ENCODE results near the gene ALG10B.
"Not testable (repeated sequence)": the region's sequence is repeated elsewhere in the genome, so short reads cannot be mapped to it uniquely, and the experiment has no call there.

The ALG10B gene

DNA sequence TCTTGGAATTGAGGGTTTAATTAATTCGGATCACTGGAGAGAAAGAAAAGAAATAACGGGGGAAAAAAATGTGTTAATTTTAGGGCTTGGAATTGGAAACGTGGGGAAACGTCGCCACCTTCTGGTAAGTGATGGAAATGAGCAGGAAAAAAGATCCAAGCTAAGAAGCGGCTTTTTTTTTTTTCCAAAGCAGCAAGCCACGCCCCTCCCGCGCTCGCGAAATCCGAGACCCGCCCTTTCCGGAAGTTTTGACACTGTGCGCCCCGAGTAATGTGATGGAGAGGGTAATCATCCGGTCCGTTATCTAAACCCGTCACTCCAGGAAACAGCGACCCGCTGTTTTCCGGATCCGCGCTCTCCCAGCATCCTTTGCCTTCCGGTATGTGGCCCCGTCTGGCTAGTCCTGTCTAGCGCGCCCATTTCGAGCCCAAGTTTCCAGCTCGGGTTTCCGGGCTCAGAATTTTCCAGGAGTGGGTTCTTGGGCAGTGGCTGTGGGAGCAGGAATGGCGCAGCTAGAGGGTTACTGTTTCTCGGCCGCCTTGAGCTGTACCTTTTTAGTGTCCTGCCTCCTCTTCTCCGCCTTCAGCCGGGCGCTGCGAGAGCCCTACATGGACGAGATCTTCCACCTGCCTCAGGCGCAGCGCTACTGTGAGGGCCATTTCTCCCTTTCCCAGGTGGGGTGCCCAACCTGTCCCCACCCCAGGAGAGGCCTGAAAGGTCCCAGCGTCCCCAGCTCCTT is at the start of gene ALG10B:
TSS of gene ALG10B (plus strand) at position 384 of the 739 bp plus-strand sequence. CDS start at position 504, 120 bp downstream.
- DNase-seq (ENCODE audit: low read depth) = peak; percentile 88

DNA sequence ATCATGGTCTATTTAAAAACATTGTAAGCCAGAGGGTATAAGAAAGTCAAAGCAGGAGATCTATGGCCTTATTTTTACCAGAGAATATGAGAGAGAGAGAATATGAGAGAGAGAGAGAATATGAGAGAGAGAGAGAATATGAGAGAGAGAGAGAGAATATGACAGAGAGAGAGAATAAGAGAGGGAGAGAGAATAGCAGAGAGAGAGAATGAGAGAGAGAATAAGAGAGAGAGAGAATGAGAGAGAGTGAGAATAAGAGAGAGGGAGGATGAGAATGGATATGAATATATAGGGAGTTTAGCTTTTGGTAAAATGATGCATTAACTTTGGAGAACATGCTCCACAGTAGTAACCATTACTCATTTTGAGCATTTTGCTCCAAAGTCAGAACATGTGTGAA is 48.0 kb upstream of the ALG10B start:
- no peak for DNase-seq (ENCODE audit: low read depth)

- no peak for DNase-seq (ENCODE audit: low read depth)
Measured at GRCh38 chr12:38269897-38270296, 46.7 kb upstream of the ALG10B start.

GRCh38 chr12:38279756-38280155 is 36.8 kb upstream of the ALG10B start:
- DNase-seq (ENCODE audit: low read depth) = no peak

GRCh38 chr12:38282886-38283285 is 33.7 kb upstream of the ALG10B start:
- DNase-seq (ENCODE audit: low read depth) = no peak

- DNase-seq (ENCODE audit: low read depth) = no peak
Measured at GRCh38 chr12:38289396-38289795, 27.2 kb upstream of the ALG10B start.

DNA sequence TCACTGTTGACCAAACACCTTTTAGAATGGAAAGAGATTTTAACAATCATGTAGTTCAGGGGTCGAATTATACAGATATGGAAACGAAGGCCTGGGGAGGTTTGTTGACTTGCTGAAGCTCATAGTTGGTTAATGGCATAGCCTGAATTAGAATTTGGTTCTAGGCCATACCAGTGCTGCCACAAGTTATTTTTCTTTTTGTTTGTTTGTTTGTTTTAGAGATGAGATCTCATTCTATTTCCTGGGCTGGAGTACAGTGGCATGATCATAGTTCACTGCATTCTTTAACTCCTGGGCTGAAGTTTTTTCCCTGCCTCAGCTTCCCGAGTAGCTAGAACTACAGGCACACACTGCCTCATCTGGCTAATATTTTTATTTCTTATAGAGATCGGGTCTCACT is 25.4 kb upstream of the ALG10B start:
- DNase-seq (ENCODE audit: low read depth) = no peak

DNA sequence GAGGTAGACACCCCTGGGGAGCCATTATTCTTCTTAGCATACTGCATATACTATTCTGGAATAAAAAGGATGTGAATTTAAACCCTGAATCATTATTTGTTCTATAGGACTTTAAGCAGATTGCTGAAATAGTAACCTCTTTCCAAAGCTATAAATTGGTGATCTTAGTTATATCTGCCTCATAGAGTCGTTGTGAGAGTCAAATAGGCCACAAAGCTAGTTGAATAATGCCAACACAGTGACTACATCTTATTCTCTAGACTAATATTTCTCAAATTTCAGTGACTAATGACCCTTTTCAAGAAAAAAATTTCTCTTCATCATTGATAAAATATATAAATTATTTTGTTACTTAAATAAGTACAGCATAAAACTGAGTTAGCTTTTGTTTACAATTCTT is 13.6 kb upstream of the ALG10B start:
- not testable (repeated sequence) for DNase-seq (ENCODE audit: low read depth)

DNA sequence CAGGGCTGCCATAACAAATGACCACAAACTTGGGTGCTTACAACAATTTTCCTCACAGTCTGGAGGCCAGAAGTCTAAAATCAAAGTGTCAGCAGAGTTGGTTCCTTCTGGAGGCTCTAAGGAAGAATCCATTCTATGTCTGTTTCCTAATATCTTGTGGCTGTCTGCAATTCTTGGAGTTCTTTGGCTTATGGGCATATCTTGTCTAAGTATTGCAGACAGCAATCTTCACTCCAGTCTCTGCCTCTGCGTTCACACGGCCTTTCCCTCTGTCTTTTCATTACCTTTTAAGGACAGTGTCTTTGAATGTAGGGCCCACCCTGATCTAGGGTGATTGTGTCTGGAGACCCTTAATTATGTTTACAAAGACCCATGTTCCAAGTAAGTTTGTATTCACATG is 5.4 kb downstream of the ALG10B start:
- DNase-seq (ENCODE audit: low read depth) = not testable (repeated sequence)

GRCh38 chr12:38324912-38325311 is 8.3 kb downstream of the ALG10B start:
- no peak for DNase-seq (ENCODE audit: low read depth)

GRCh38 chr12:38327356-38327755 is 10.8 kb downstream of the ALG10B start:
- no peak for DNase-seq (ENCODE audit: low read depth)

GRCh38 chr12:38328306-38328895 is 11.8 kb downstream of the ALG10B start:
- no peak for DNase-seq (ENCODE audit: low read depth)

GRCh38 chr12:38330414-38330813 is 13.8 kb downstream of the ALG10B start:
- not testable (repeated sequence) for DNase-seq (ENCODE audit: low read depth)

DNA sequence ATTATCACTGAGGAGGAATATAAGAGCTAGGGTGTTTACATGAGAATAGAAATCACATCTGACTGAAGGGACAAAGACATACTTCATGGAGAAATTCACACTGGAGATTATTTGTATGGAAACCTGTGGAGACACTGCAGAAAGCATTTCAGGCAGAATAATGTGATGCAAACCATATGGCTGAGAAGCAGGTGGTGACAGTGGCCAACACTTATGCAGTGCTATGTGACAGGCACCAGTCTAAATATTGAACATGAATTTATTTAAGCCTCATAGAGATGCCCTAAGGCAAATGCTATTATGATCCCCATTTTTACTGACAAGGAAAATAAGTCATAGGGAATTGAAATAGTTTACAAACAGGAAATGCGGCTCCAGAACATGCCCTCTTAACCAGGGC is 16.2 kb downstream of the ALG10B start:
- no peak for DNase-seq (ENCODE audit: low read depth)

DNA sequence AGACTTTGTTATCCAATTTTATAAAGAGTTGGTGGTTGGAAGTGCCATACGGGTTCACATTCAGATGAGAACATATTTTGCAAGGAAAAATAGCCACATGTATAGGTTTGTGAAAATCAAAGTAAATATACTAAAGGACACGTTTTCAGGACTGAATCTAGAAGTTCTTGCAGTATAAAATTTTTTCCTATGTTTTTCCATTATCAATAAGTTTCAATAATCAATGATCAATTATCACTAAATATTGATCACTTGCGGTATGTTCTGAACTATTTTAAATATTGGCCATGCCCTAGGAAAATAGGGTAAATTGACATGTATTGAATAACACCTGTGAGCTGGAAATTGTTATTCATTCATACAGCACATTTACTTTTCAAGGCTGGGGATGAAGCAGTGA is 25.9 kb downstream of the ALG10B start:
- no peak for DNase-seq (ENCODE audit: low read depth)

DNA sequence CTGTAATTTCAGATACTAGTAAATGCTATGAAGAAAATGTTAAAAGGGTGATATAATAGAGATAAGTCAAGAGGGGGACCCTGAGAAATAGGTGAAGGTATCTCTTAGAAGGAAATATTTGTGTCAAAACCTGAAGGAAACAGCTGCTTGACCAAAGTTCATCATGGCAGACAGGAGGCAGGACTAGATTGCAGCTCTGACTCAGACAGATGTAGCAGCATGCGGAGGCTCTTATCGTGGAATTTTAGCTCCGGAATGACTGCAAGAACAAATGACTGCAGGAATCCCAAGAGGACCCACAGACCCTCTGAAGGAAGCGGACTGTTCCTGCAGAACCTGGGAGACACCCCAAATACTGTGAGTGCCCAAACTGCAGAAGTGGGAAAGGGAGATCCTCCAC is 26.7 kb downstream of the ALG10B start:
- not testable (repeated sequence) for DNase-seq (ENCODE audit: low read depth)

GRCh38 chr12:38343916-38344315 is 27.3 kb downstream of the ALG10B start:
- DNase-seq (ENCODE audit: low read depth) = not testable (repeated sequence)

GRCh38 chr12:38350342-38351174 is 34.0 kb downstream of the ALG10B start:
- no peak for DNase-seq (ENCODE audit: low read depth)

DNA sequence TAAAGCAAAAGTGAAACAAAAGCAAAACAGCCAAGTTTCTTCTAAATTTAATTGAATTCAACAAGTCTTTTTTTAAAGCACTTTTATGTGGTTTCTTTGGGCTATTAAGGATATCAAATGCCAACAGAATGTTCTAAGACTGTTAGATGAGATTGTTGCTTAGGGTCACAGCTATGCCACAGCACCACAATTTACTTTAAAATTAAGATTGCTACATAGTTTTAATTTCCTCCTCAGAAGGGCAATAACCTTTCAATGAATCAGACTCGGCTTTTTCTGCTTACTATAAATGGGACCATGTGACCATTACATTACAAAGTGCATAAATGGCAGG is 34.6 kb downstream of the ALG10B start:
- DNase-seq (ENCODE audit: low read depth) = not testable (repeated sequence)

- DNase-seq (ENCODE audit: low read depth) = no peak
Measured at GRCh38 chr12:38367506-38367905, 50.9 kb downstream of the ALG10B start.

GRCh38 chr12:38370311-38370710 is 53.7 kb downstream of the ALG10B start:
- DNase-seq (ENCODE audit: low read depth) = no peak

DNA sequence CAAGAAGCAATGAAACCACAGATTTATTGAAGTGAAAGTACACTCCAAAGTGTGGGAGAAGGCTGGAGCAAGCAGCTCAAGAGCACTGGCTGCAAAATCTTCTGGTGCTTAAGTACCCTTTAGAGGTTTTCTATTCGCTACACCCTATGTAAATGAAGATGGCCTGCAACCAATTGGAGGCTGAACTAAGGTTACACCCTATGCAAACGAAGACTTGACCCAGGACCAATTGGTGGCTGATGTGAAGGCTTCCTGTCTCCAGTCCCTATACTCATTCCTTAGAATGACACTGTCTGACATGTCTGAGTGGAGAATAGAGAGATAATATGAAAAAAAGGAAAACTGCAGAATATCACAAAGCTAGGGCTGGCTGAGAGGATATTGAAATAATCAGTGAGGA is 57.2 kb downstream of the ALG10B start:
- DNase-seq (ENCODE audit: low read depth) = no peak

GRCh38 chr12:38374751-38375150 is 58.2 kb downstream of the ALG10B start:
- DNase-seq (ENCODE audit: low read depth) = no peak
